Right renal pelvis (tissue), 4 donors: ENCODE data around the gene RPP21. TPM values are rescaled to one million over a fixed set of nuclear protein-coding genes. Genes with fewer than 3 reads are reported as not detected.
"Not testable (repeated sequence)": the region's sequence is repeated elsewhere in the genome, so short reads cannot be mapped to it uniquely, and the experiment has no call there.

Experiments
- DNase-seq, 4 donors: peaks; one replicate each; pipeline ENCODE4 v3.0.0-alpha.2; 2013; ENCODE audit warnings: low read depth in 4 of 4, low spot score in 3 of 4, missing footprints in 1 of 4
- polyA plus RNA-seq, 4 donors: library from polyadenylated mRNA; unstranded; fragments of 120-200 nt; gene quantifications; one replicate each; pipeline ENCODE4 v1.2.1, GENCODE V29; 2013; ENCODE audit not compliant: insufficient read length in 4 of 4

The RPP21 gene
- polyA plus RNA-seq, 4 donors, result 28.6 to 38.7 (median 30.7) TPM

DNA sequence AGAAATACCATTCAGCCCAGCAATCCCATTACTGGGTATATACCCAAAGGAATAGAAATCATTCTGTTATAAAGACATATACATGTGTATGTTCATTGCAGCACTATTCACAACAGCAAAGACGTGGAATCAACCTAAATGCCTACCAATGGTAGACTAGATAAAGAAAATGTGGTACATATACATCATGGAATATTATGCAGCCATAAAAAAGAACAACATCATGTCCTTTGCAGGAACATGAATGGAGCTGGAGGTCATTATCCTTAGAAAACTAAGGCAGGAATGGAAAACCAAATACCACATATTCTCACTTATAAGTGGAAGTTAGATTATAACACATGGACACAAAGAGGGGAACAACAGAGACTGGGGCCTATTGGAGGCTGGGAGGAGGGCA lies 24.3 kb downstream of the RPP21 start:
- DNase-seq, result not testable (repeated sequence)

DNA sequence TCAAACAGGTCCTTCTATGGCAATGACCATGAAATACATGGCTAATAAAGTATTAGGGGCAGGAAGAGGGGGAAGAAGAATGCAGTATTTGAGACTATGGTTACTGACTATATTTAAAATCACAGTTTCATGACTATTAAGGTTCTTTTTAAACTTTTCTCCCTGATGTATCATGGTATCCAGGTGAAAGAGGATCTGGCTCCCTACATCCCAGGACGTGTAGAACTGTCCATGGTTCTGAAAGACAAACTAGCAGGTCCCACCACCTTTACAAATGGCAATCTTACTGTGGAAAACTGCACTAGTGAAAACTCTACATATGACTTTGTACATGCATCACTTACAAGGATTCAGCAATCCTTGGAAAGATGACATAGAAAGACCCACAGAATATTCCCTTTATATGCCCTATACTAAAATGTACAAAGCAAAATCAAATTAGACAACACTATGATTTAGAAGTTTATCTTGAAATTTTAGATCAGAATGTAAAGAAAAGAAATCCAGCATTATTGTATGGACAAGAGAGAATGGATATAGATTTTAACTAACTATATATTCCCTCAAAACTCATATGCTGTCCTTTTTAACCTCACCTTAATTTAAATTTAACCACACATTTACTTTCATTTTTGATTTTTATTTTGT lies 33.5 kb downstream of the RPP21 start:
- peak; percentile 23 to 44 (median 32) for DNase-seq

DNA sequence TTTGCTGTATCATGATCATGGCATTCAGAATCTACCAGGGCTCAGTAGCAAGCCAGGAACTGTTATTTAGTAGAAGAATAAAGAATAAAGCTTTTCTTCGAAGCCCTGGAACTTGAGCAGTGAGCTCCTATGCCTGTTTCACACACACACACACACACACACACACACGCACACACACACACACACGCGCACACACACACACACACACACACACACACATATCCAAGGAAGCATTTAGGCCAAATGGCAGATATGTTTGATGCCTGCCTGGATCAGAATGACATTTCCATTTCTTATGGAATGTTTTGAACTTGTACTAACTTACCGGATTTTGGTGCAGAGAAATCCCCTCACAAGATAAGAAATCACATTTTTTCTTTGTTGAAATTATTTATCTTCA lies 35.5 kb downstream of the RPP21 start:
- no peak for DNase-seq

DNA sequence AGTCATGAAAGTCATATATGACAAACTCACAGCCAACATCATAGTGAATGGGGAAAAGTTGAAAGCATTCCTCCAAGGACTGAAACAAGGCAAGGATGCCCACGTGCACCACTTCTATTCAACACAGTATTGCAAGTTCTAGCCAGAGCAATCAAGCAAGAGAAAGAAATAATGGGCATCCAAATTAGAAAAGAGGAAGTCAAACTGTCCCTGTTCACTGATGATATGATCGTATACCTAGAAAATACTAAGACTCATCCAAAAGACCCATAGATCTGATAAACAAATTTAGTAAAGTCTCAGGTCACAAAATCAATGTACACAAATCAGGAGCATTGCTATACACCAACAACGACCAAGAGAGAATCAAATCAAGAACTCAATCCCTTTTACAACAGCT lies 41.2 kb downstream of the RPP21 start:
- no peak for DNase-seq

DNA sequence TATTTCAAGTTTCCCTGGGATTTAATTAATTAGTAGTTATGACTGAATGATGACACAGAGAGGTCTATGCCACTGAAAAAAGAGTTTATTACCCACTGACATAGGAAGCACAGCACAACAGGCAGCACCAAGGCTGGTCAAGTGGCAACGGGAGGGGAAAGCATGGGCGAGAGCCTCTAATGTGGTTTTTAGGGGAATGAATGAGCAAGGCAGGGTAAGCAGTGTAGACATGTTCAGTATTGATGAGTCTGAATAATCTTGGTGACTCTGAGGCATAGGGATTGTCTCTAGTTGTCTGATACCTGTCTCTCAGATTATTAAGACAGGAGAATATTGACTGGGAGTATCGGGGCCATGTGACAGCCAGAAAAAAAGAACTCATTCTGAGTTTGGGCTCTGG lies 46.3 kb downstream of the RPP21 start:
- DNase-seq, result no peak

DNA sequence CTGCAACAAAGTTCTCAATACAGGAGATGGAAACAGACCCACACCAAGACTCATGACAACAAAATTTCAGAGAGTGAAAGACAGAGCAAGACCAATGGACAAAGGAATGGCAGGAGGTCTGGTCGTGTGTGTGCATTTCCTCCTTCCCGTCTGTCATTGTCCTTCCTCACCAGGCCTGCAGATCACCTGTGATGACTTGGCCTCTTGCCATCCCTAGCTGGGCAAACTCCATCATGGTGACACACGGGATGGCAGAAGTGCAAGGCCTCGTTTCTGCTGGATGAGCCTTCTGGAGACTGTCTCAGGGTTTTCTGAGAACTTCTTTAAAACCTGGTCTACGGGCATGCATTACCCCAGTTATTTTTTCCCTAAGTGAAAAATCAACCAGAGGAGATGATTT lies 49.2 kb downstream of the RPP21 start:
- no peak for DNase-seq

Other genes with a start within 250 kb of the RPP21 start
- gene TRIM31, start 232.1 kb upstream of the RPP21 start, polyA plus RNA-seq, result not detected
- gene TRIM40, start 209.0 kb upstream of the RPP21 start, polyA plus RNA-seq, result under 1 TPM in 2 of 4 donors, not detected in 2; 0.06 to 0.14 TPM
- under 1 TPM; 0.47 to 0.64 (median 0.52) TPM for gene TRIM10, start 183.9 kb upstream of the RPP21 start, polyA plus RNA-seq
- under 1 TPM; 0.13 to 0.41 (median 0.25) TPM for gene TRIM15, start 181.6 kb upstream of the RPP21 start, polyA plus RNA-seq
- gene TRIM26, start 131.8 kb upstream of the RPP21 start, polyA plus RNA-seq, result 10 to 100 TPM; 35.7 to 43.8 (median 42.2) TPM
- gene TRIM39, start 18.2 kb upstream of the RPP21 start, polyA plus RNA-seq, result 10 to 100 TPM; 13.1 to 14.1 (median 13.5) TPM
- 100 to 1,000 TPM; 121 to 129 (median 122) TPM for gene HLA-E, start 144.4 kb downstream of the RPP21 start, polyA plus RNA-seq
- 100 to 1,000 TPM in 1 of 4 donors, 10 to 100 TPM in 3; 79.2 to 108 (median 85.3) TPM for gene GNL1, start 211.3 kb downstream of the RPP21 start, polyA plus RNA-seq
- gene PRR3, start 212.1 kb downstream of the RPP21 start, polyA plus RNA-seq, result 10 to 100 TPM; 29.4 to 31.1 (median 29.9) TPM
- 10 to 100 TPM; 63.3 to 65.8 (median 64.9) TPM for gene ABCF1, start 226.3 kb downstream of the RPP21 start, polyA plus RNA-seq